Inflammatory macrophage treated with lipopolysaccharide for 4 hours (primary cell): ENCODE measurements around the gene SERPINA5.
"Not testable (repeated sequence)": the region's sequence is repeated elsewhere in the genome, so short reads cannot be mapped to it uniquely, and the experiment has no call there.

Source experiments
- DNase-seq: peaks from one replicate; pipeline ENCODE4 v3.0.0-alpha.2; 2020

SERPINA5 gene

DNA sequence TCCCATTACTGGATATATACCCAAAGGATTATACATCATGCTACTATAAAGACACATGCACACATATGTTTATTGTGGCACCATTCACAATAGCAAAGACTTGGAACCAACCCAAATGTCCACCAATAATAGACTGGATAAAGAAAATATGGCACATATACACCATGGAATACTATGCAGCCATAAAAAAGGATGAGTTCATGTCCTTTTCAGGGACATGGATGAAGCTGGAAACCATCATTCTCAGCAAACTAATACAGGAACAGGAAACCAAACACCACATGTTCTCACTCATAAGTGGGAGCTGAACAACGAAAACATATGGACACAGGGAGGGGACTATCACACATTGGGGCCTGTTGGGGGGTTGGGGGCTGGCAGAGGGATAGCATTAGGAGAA lies 27.7 kb downstream of the SERPINA5 start:
- DNase-seq: not testable (repeated sequence)

- DNase-seq: no peak
Observed at GRCh38 chr14:94611179-94611578, 30.0 kb downstream of the SERPINA5 start.

DNA sequence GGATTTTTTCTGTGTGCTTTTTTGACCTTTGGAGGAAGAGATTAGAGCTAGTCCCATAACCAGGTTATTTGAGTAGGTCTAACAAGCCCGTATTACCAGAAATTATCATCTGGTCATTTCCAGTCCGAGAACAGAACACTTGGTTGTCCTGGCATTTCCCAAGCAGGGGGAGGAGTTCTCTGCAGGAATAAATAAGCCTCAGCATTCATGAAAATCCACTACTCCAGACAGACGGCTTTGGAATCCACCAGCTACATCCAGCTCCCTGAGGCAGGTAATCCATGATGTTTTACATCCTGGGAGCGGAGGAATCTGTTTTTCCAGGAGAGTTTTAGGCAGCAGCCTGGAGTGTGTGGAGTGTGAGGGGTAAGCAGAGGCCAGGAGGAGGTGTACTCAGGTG lies 30.9 kb downstream of the SERPINA5 start, which contains the start of gene SERPINA3:
Gene SERPINA3 (plus strand): TSS at position 218 of the 400 bp plus-strand sequence. CDS start 2,051 bp downstream, outside the sequence.
- DNase-seq: no peak

- DNase-seq: no peak
Observed at GRCh38 chr14:94612580-94613554, 31.6 kb downstream of the SERPINA5 start.

DNA sequence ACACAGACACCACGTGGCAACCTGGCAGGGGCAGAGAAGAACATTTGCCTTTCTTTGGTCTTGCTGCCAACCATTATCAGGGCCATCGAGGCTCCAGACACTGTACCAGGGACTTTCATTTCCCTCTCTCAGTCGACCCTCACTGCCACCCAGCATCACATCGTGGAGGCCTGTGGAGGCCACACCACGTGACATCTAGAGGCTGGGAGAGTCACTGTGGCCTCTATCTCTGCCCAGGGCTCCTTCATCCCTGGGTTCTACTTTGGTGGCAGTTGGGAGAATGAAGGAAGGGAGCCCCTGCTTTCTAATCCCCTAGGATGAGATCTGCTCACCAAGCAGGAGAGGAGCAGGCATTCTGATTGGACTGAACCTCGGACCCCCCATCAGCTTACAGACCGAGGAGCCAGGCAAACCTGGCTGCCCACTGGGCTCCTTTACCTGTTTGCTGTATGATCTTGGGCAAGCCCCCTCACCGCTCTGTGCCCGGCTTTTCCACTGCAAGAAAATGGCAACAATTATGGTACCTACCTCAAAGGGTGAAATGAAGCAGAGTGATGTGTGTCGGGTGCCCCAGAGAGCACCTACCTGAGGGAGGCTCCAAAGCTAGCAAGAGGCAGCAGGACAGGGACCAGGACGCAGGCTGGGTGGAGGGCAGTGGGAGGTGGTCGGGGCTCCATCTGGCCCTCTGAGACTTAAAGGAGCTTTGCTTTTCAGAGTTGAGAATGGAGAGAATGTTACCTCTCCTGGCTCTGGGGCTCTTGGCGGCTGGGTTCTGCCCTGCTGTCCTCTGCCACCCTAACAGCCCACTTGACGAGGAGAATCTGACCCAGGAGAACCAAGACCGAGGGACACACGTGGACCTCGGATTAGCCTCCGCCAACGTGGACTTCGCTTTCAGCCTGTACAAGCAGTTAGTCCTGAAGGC lies 32.8 kb downstream of the SERPINA5 start:
- no peak for DNase-seq

DNA sequence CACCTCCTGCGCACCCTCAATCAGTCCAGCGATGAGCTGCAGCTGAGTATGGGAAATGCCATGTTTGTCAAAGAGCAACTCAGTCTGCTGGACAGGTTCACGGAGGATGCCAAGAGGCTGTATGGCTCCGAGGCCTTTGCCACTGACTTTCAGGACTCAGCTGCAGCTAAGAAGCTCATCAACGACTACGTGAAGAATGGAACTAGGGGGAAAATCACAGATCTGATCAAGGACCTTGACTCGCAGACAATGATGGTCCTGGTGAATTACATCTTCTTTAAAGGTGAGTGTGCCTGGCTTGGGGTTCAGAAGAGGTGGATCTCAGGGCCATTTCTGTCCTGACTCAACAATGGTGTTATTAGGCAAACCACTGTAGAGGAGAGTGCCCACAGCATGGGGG lies 33.6 kb downstream of the SERPINA5 start:
- no peak for DNase-seq

DNA sequence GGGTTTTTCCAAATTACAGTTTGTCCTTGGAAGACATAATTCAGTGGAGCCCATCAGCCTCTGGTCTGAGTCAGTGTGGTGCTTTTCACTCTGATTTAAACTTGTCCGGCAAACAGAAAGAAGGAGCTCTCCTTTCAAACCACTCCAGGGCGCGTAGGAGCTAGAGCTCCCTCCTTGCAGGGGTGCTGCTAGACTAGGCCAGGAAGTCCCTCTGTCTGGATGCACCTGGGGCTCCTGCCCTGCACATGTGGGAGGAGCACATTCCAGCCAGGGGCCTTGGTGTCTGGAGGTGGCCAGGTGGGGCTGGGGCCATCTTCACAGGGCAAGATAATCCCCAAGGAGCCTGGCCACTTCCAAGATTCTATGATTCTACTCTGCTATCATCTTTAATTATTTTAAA lies 34.0 kb downstream of the SERPINA5 start:
- DNase-seq: no peak

GRCh38 chr14:94615823-94616570 lies 34.8 kb downstream of the SERPINA5 start:
- no peak for DNase-seq

DNA sequence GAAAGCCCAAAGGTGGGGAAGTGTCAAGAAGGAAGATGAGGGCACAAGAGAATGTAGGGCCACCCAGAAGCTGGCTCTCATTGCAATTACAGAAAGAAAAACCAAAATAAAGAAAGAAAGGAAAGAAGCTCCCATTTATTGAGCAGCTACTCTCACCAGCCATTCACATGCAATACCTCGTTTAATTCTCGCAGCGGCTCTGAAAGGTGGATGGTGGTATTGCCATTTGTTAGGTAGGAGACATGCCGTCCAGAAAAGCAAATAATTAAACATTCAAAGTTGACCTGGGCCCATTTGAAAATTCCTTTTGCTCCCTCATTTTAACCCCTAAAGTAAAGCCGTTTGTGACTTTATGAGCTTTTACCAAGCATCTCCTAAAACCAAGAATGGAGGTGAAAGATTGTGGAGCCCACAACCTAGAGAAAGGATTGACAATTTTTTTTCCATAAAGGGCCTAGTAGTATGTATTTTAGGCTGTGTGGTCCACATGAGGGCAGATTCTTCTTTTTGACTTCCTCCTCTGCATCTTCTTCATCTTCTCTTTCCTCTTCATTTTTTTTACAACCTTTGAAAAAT lies 36.2 kb downstream of the SERPINA5 start:
- no peak for DNase-seq

DNA sequence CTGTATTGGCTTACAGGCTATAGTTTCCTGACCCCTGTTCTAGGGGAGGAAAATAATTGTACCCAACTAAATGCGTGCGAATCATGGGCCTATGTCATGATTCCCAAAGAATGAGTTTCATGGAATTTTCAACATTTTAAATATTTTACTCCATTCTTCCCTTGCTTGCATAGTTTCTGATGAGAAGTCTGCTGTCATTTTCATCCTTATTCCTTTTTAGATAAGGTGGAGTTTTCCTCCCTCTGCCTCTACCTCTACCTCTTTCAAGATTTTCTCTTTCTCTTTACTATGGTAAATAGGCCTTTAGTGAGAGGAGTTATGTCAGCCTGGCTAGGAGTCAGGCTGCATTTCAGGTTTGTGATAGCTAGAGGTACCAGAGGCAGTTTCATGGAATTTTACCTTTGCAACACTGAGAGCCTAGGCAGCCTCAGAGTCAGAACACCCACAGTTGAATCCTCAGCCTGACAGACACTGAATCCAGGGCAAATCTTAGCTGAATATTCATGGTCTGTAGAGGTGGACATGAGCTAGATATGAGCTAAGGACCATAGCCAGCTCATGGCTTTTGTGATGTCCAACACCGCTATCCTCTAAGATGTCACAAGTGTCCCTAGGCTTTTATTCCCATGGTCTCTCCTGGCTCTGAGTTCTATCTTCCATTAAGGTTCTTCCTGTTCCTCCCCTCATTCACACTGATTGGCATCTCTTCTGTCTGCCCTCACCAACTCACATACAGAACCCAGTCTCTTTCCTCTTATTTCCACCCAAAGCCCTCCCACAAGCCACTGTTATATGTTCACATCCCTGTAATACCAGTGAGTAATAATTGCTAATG lies 37.0 kb downstream of the SERPINA5 start:
- no peak for DNase-seq

GRCh38 chr14:94619297-94619696 lies 38.1 kb downstream of the SERPINA5 start:
- DNase-seq: no peak

GRCh38 chr14:94620597-94620996 lies 39.4 kb downstream of the SERPINA5 start:
- no peak for DNase-seq

DNA sequence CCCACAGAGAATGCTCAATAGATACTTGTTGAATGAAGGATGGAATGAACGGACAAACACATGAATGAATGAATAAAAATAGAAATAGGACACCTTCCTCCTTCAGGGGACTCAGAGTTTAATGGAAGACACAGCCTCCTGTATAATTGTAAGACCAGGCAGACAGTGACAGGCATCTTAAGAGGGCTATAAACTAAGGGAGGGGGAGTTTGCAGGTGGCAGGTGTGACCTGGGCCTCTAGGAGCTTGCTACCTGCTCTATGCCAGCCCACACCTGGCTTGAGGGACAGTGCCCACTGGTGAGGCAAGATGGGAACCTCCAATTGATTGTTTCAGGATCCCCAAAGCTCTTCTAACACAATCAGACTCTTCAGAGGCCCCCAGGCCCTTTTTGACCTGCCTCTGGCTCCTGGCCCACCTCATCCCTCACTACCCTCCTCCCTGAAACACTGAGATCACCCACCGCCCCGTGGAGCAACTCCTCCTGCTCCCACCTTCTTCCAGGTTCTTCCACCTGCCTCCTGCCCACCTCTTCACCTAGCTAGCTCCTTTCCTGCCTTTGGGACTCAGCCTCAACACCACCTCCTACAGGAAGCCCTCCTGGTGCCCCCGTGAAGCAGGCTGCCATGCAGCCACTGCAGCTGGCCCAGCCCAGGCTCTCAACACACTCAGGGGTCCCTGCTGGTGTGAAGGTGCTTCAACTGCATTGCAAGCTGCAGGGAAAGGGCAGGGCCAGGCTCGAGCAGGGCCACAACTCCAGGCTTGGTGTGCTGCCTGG lies 40.3 kb downstream of the SERPINA5 start:
- DNase-seq: no peak

GRCh38 chr14:94622653-94623421 lies 41.6 kb downstream of the SERPINA5 start:
- DNase-seq: no peak

GRCh38 chr14:94623422-94623809 lies 42.2 kb downstream of the SERPINA5 start:
- no peak for DNase-seq

DNA sequence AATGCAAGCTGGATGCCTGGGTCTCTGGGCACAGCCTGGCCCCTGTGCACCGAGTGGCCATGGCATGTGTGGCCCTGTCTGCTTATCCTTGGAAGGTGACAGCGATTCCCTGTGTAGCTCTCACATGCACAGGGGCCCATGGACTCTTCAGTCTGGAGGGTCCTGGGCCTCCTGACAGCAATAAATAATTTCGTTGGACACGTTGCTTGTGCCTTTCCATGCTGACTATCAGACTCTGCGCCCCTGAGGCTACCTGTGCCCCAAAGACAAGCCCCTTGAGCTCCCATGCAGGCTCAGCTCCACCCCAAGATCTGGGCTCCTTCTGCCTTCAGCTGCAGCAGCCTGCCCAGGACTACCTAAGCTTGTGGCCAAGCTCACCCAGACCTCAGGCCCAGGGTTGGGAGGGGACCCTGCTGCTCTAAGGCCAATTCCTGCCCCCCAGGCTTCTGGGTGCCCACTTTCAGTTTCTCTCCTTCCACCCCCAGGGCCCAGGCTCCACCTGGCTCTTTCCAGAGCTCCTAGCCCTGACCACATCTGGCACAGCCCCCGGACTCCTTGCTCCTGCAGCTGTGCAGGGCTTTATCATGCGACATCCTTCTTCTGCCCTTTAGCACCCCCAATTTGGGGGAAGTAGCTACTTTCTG lies 42.8 kb downstream of the SERPINA5 start:
- DNase-seq: no peak

DNA sequence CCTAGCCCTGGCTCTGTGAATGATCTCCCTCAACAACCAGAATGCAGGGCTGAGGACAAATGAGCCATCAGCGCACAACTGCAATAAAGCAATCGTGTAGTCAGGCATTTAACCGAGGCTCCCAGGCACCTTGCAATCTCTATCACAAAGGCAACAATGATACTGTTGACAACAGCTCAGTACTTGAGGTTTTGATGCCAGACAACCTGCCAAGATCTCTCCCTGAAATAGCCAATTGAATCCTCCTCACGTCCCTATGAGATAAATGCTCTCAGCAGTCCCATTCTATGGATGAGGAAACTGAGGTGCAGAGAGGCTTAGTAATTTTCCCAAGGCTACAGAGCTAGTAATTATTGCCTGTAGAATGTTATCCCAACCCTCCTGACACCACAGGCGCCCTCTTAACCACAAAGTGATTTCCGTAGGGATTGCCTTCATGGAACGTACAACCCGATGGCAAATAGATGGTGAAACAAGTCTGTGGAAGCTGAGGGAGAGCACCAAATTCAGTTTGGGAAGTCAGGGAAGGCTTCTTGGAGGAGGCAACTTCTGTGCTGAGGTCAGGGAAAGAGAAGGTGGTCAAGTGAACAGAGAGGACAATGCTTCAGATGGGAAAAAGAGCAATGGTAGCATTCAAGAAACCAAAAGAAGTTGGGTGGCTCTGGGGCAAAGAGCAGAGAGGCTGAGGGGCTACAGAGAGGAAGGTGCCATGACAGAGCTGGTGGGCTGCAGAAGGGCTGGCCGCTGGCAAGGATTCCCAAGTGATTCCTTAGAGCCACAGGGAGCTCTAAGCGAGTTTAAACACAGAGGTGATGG lies 43.5 kb downstream of the SERPINA5 start:
- no peak for DNase-seq

DNA sequence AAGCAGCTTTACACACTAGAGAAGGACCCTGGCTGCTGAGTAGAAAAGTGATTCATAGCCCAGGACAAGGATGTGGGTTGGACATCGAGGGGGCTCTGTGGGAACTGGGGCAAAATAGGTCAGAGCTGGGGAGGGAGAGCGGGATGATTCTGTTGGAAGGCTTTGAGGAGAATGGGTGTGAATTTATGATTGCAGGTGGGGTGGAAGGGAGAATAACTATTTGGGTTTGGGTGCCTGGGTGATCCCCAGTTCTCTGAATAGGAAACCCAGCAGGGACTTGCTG lies 44.1 kb downstream of the SERPINA5 start:
- no peak for DNase-seq

GRCh38 chr14:94628578-94628977 lies 47.4 kb downstream of the SERPINA5 start:
- DNase-seq: no peak
